ENCODE results near the gene CHEK1.
"Not testable (repeated sequence)": the region's sequence is repeated elsewhere in the genome, so short reads cannot be mapped to it uniquely, and the experiment has no call there.

The CHEK1 gene

GRCh38 chr11:125701018-125701610 is 76.2 kb downstream of the CHEK1 start:
- no peak for DNase-seq (ENCODE audit: low spot score)

GRCh38 chr11:125701858-125702621 is 77.1 kb downstream of the CHEK1 start:
- DNase-seq (ENCODE audit: low spot score), result no peak

- not testable (repeated sequence) for DNase-seq (ENCODE audit: low spot score)
Measured at GRCh38 chr11:125704686-125705085, 79.7 kb downstream of the CHEK1 start.

GRCh38 chr11:125720781-125721180 is 95.8 kb downstream of the CHEK1 start:
- no peak for DNase-seq (ENCODE audit: low spot score)

GRCh38 chr11:125724125-125724524 is 99.2 kb downstream of the CHEK1 start:
- DNase-seq (ENCODE audit: low spot score), result no peak
